Measurements from ENCODE around the gene SGPP2.

Gene SGPP2

DNA sequence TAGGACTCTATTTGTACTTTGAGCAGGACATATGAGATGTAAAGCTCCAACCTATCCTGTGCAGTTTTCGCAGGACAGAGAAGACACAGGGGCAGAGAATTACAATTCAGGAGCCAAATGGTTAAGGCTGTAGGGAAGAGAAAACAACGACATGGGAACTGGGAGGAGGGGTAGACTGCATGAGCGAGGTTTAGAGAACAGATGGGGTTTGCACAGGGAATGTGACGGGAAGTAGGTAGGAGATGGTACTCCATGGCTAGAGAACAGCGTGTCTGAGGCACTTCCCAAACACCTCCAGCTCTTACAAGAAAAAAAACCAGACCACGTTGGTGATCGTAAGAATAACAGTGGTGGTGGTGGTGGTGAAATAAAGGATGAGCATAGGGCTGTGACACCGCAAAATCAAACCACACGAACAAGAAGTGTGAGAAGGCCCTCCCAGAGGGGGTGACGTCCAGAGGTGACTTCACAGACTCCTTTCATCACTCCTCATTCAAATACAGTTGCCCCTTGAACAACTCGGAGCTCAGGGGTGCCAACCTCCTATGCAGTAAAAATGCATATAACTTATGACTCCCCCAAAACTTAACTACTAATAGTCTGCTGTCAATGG, 138.9 kb downstream of the SGPP2 start:
- POLR2A ChIA-PET, result no interaction called here
- Histone ChIP-seq H3K4me3 (ENCODE audit: control insufficient read depth in 1 of 7, extremely low read depth in 1 of 7, insufficient read depth in 4 of 7, low read depth in 2 of 7, low read length in 6 of 7) (no peak overlapping the region), H3K9me3 (ENCODE audit: control extremely low read depth in 1 of 5, control insufficient read depth in 4 of 5, insufficient read depth in 2 of 5, low read depth in 1 of 5, low read length in 4 of 5) (no peaks in the 10 kb centered on the region), H3K36me3 (ENCODE audit: control insufficient read depth in 4 of 4, insufficient read depth in 4 of 4, low read length in 3 of 4) (peaks cover 2 to 22% (median 14%) of the 10 kb centered on the region in 4 experiments), H3K4me1 (ENCODE audit: control extremely low read depth in 1 of 4, control insufficient read depth in 4 of 4, insufficient read depth in 4 of 4, low read length in 3 of 4) (no peaks in the 10 kb centered on the region), H3K27me3 (replicated peaks in 2 of 5; ENCODE audit: control insufficient read depth in 4 of 5, insufficient read depth in 5 of 5, low read length in 4 of 5) (peaks cover 0 to 4% (median 0%) of the 10 kb centered on the region in 5 experiments), H3K27ac (ENCODE audit: insufficient read depth in 1 of 2, low read depth in 1 of 2, low read length in 2 of 2, poor library complexity in 1 of 2, severe bottlenecking in 2 of 2) (no peak overlapping the region)
- CTCF ChIA-PET, result interaction anchor here (1.1 to 1.7 kb wide), 2 partner anchors 10 to 245 kb away, joined by 4 to 7 read pairs; no protein-coding TSS in a partner anchor
- no peak for DNase-seq
- WGBS (ENCODE audit: insufficient coverage), result 78% methylated on average over 4 of the region's 11 CpGs

DNA sequence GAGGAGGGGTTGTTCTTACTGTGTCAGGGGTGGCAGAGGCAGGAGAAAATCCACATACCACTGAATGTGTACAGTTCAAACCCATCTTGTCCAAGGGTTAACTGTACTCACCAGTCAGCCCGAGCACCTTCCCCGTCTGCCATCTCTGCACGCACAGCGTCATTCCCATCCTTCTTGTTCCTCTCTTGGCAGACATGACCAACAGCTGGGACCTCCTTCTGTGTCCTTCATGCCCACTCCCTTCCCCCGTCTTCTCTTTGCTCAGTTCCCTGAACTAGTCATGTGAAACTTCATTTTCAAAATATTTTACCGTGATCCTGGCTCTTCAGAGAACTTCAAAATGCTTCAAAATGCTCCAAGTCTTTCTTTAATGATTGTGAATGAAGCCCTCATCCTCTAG, 139.6 kb downstream of the SGPP2 start:
- 93% methylated on average over 5 of the region's 6 CpGs for WGBS (ENCODE audit: insufficient coverage)
- POLR2A ChIA-PET, result no interaction called here
- CTCF ChIA-PET, result interaction anchor here (1.1 to 1.5 kb wide), 2 partner anchors 244 to 246 kb away, joined by 3 to 4 read pairs; no protein-coding TSS in a partner anchor

DNA sequence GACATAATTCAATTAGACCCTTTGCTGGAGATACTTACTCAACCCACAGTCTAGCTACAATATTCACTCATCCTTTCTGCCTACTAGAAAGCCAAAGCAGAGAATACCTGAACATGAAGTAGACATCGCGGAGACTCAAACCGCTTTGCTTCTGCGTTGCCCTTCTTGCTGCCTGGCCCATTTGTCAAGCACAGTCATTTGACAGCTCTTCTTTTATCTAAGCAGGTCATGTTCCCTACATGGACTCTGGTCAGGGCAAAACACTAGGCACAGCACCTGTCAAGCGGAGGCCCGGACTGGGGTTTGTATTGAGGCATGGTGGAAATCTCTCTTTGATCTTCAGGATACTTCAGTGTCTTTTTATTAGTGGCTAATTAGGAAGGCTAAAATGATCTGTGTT, 141.9 kb downstream of the SGPP2 start:
- WGBS (ENCODE audit: insufficient coverage), result 100% methylated on average over 4 of the region's 6 CpGs

More for the DNA sequence above, 139.6 kb downstream of the SGPP2 start:
- Histone ChIP-seq H3K4me1 (ENCODE audit: control extremely low read depth in 1 of 4, control insufficient read depth in 4 of 4, insufficient read depth in 4 of 4, low read length in 3 of 4) (no peaks in the 10 kb centered on the region), H3K4me3 (ENCODE audit: control insufficient read depth in 1 of 7, extremely low read depth in 1 of 7, insufficient read depth in 4 of 7, low read depth in 2 of 7, low read length in 6 of 7) (no peak overlapping the region), H3K36me3 (ENCODE audit: control insufficient read depth in 4 of 4, insufficient read depth in 4 of 4, low read length in 3 of 4) (peaks cover 4 to 25% (median 15%) of the 10 kb centered on the region in 4 experiments), H3K9me3 (ENCODE audit: control extremely low read depth in 1 of 5, control insufficient read depth in 4 of 5, insufficient read depth in 2 of 5, low read depth in 1 of 5, low read length in 4 of 5) (no peaks in the 10 kb centered on the region), H3K27ac (ENCODE audit: insufficient read depth in 1 of 2, low read depth in 1 of 2, low read length in 2 of 2, poor library complexity in 1 of 2, severe bottlenecking in 2 of 2) (no peak overlapping the region), H3K27me3 (replicated peaks in 2 of 5; ENCODE audit: control insufficient read depth in 4 of 5, insufficient read depth in 5 of 5, low read length in 4 of 5) (no peaks in the 10 kb centered on the region)
- no peak for DNase-seq

DNA sequence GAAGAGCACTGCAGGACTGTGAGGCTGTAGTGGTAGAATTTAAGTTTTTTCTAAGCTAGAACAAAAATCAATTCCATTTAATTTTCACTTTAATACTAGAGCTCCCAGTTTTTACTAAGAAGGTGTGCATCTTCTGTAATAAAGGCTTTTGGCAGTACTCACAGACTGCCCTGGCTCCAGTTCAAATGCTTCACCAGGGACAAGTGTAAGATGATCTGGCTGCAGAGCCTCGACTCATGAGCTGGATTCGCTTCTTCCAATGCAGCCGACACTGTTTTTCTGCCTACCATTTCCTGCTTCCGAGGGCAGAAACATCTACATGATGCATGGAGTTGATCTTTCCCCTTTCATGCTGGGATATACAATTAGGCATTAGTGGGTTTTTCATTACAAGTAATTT, 144.5 kb downstream of the SGPP2 start:
- no peak for DNase-seq
- Histone ChIP-seq H3K27me3 (replicated peaks in 2 of 5; ENCODE audit: control insufficient read depth in 4 of 5, insufficient read depth in 5 of 5, low read length in 4 of 5) (no peaks in the 10 kb centered on the region), H3K9me3 (ENCODE audit: control extremely low read depth in 1 of 5, control insufficient read depth in 4 of 5, insufficient read depth in 2 of 5, low read depth in 1 of 5, low read length in 4 of 5) (no peaks in the 10 kb centered on the region), H3K4me3 (ENCODE audit: control insufficient read depth in 1 of 7, extremely low read depth in 1 of 7, insufficient read depth in 4 of 7, low read depth in 2 of 7, low read length in 6 of 7) (no peak overlapping the region), H3K36me3 (ENCODE audit: control insufficient read depth in 4 of 4, insufficient read depth in 4 of 4, low read length in 3 of 4) (peaks cover 6 to 52% (median 25%) of the 10 kb centered on the region in 4 experiments), H3K27ac (ENCODE audit: insufficient read depth in 1 of 2, low read depth in 1 of 2, low read length in 2 of 2, poor library complexity in 1 of 2, severe bottlenecking in 2 of 2) (no peak overlapping the region), H3K4me1 (ENCODE audit: control extremely low read depth in 1 of 4, control insufficient read depth in 4 of 4, insufficient read depth in 4 of 4, low read length in 3 of 4) (peaks cover 0 to 13% (median 11%) of the 10 kb centered on the region in 4 experiments)
- CTCF ChIA-PET, result interaction anchor here (0.7 to 0.9 kb wide), 2 partner anchors 13 to 43 kb away, joined by 3 read pairs; no protein-coding TSS in a partner anchor
- WGBS (ENCODE audit: insufficient coverage), result 93% methylated on average over 4 of the region's 4 CpGs
- POLR2A ChIA-PET, result no interaction called here

More for the DNA sequence above, 141.9 kb downstream of the SGPP2 start:
- H3K4me3 ChIP-seq (ENCODE audit: control insufficient read depth in 1 of 7, extremely low read depth in 1 of 7, insufficient read depth in 4 of 7, low read depth in 2 of 7, low read length in 6 of 7), result no peak overlapping the region
- no peaks in the 10 kb centered on the region for H3K9me3 ChIP-seq (ENCODE audit: control extremely low read depth in 1 of 5, control insufficient read depth in 4 of 5, insufficient read depth in 2 of 5, low read depth in 1 of 5, low read length in 4 of 5)
- CTCF ChIA-PET, result no interaction called here
- peaks cover 6 to 42% (median 19%) of the 10 kb centered on the region in 4 experiments for H3K36me3 ChIP-seq (ENCODE audit: control insufficient read depth in 4 of 4, insufficient read depth in 4 of 4, low read length in 3 of 4)
- H3K27ac ChIP-seq (ENCODE audit: insufficient read depth in 1 of 2, low read depth in 1 of 2, low read length in 2 of 2, poor library complexity in 1 of 2, severe bottlenecking in 2 of 2), result no peak overlapping the region
- POLR2A ChIA-PET, result no interaction called here
- no peaks in the 10 kb centered on the region for H3K27me3 ChIP-seq (replicated peaks in 2 of 5; ENCODE audit: control insufficient read depth in 4 of 5, insufficient read depth in 5 of 5, low read length in 4 of 5)
- H3K4me1 ChIP-seq (ENCODE audit: control extremely low read depth in 1 of 4, control insufficient read depth in 4 of 4, insufficient read depth in 4 of 4, low read length in 3 of 4), result no peaks in the 10 kb centered on the region
- no peak for DNase-seq

DNA sequence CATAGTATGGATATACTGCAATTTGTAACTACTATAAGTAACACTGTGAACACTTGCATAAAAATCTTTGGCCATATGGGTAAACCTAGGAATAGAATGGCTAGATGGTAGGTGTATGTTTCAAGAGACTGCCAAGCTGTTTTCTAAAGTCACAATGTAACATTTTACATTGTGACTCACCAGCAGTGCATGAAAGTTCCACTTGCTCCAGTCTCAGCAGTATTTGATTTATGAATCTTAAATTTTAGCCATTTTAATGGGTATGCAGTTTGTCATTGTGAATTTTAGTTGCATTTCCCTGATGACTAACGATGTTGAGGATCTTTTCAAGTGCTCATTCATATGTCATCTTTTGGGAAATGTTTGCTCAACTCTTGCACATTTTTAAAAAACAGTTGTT, 145.5 kb downstream of the SGPP2 start:
- POLR2A ChIA-PET, result no interaction called here
- Histone ChIP-seq H3K36me3 (ENCODE audit: control insufficient read depth in 4 of 4, insufficient read depth in 4 of 4, low read length in 3 of 4) (peaks cover 6 to 52% (median 25%) of the 10 kb centered on the region in 4 experiments), H3K27ac (ENCODE audit: insufficient read depth in 1 of 2, low read depth in 1 of 2, low read length in 2 of 2, poor library complexity in 1 of 2, severe bottlenecking in 2 of 2) (no peak overlapping the region), H3K4me3 (ENCODE audit: control insufficient read depth in 1 of 7, extremely low read depth in 1 of 7, insufficient read depth in 4 of 7, low read depth in 2 of 7, low read length in 6 of 7) (no peak overlapping the region), H3K27me3 (replicated peaks in 2 of 5; ENCODE audit: control insufficient read depth in 4 of 5, insufficient read depth in 5 of 5, low read length in 4 of 5) (no peaks in the 10 kb centered on the region), H3K4me1 (ENCODE audit: control extremely low read depth in 1 of 4, control insufficient read depth in 4 of 4, insufficient read depth in 4 of 4, low read length in 3 of 4) (peaks cover 0 to 13% (median 11%) of the 10 kb centered on the region in 4 experiments), H3K9me3 (ENCODE audit: control extremely low read depth in 1 of 5, control insufficient read depth in 4 of 5, insufficient read depth in 2 of 5, low read depth in 1 of 5, low read length in 4 of 5) (no peaks in the 10 kb centered on the region)
- DNase-seq, result no peak
- CTCF ChIA-PET, result interaction anchor here (0.7 to 1.3 kb wide), 4 partner anchors 8 to 209 kb away, joined by 3 to 9 read pairs (median 4); no protein-coding TSS in a partner anchor
- no CpG with 5 or more reads among the region's 1 CpG for WGBS (ENCODE audit: insufficient coverage)

DNA sequence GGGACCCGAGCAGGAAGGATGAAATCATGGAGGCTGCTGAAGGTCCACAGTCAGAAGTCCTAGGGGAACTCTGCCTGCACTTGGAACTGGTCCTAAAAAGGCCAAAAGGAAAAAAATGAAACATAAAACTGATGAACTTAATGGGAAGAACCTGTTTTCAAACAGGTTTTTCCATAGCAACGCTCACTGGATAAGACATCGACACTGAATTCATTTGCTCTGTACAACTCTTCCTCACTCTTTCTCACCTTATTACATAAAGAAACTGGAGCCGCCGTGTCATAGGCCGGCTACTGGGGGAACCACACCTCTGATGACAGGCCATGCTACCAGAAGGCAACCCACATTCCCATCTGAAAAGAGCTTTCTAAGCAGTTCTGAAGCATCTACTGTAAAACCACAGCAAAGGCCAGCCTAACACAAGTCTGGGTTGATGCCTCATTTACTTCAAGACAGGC, 147.9 kb downstream of the SGPP2 start:
- no peaks in the 10 kb centered on the region for H3K9me3 ChIP-seq (ENCODE audit: control extremely low read depth in 1 of 5, control insufficient read depth in 4 of 5, insufficient read depth in 2 of 5, low read depth in 1 of 5, low read length in 4 of 5)
- H3K4me3 ChIP-seq (ENCODE audit: control insufficient read depth in 1 of 7, extremely low read depth in 1 of 7, insufficient read depth in 4 of 7, low read depth in 2 of 7, low read length in 6 of 7), result no peak overlapping the region
- ChIA-PET POLR2A (interaction anchor here (0.6 to 0.9 kb wide), 2 partner anchors 16 to 326 kb away, joined by 3 read pairs; no protein-coding TSS in a partner anchor), CTCF (interaction anchor here (0.5 to 1.7 kb wide), 2 partner anchors 83 to 252 kb away, joined by 3 to 4 read pairs; a partner anchor contains a TSS)
- H3K36me3 ChIP-seq (ENCODE audit: control insufficient read depth in 4 of 4, insufficient read depth in 4 of 4, low read length in 3 of 4), result peaks cover 6 to 51% (median 15%) of the 10 kb centered on the region in 4 experiments
- H3K27me3 ChIP-seq (replicated peaks in 2 of 5; ENCODE audit: control insufficient read depth in 4 of 5, insufficient read depth in 5 of 5, low read length in 4 of 5), result no peaks in the 10 kb centered on the region
- DNase-seq, result no peak
- H3K4me1 ChIP-seq (ENCODE audit: control extremely low read depth in 1 of 4, control insufficient read depth in 4 of 4, insufficient read depth in 4 of 4, low read length in 3 of 4), result peaks cover 0 to 13% (median 11%) of the 10 kb centered on the region in 4 experiments
- 97% methylated on average over 6 of the region's 6 CpGs for WGBS (ENCODE audit: insufficient coverage)
- peak overlapping the region; percentile 34 to 55 for H3K27ac ChIP-seq (ENCODE audit: insufficient read depth in 1 of 2, low read depth in 1 of 2, low read length in 2 of 2, poor library complexity in 1 of 2, severe bottlenecking in 2 of 2)

DNA sequence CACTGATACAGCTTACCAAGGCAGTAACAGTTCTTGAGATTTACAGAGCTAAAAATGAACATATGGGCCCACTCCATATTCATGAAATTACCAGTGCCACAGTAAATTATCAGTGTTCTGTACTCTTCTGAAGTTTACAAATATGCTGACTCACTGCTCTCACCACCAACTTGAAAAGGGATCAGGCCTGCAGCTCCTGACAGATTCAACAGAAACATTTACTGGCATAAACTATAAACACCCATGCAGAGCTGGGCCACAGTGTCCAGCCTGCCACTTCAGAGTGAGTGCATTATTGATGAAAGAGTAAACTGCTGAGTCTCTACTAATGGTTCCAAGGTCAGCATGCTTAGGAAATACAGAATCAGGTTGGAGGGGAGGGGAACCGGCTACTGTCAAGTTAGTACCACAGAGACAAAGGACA, 148.4 kb downstream of the SGPP2 start:
- H3K27ac ChIP-seq (ENCODE audit: insufficient read depth in 1 of 2, low read depth in 1 of 2, low read length in 2 of 2, poor library complexity in 1 of 2, severe bottlenecking in 2 of 2), result peak overlapping the region; percentile 47 to 55
- no CpG with 5 or more reads among the region's 1 CpG for WGBS (ENCODE audit: insufficient coverage)
- H3K4me3 ChIP-seq (ENCODE audit: control insufficient read depth in 1 of 7, extremely low read depth in 1 of 7, insufficient read depth in 4 of 7, low read depth in 2 of 7, low read length in 6 of 7), result no peak overlapping the region
- H3K9me3 ChIP-seq (ENCODE audit: control extremely low read depth in 1 of 5, control insufficient read depth in 4 of 5, insufficient read depth in 2 of 5, low read depth in 1 of 5, low read length in 4 of 5), result no peaks in the 10 kb centered on the region
- ChIA-PET POLR2A (interaction anchor here (0.6 to 0.9 kb wide), 2 partner anchors 16 to 327 kb away, joined by 3 read pairs; no protein-coding TSS in a partner anchor), CTCF (interaction anchor here (0.5 to 2.3 kb wide), 3 partner anchors 83 to 254 kb away, joined by 3 to 9 read pairs (median 4); a partner anchor contains a TSS)
- H3K36me3 ChIP-seq (ENCODE audit: control insufficient read depth in 4 of 4, insufficient read depth in 4 of 4, low read length in 3 of 4), result peaks cover 6 to 46% (median 14%) of the 10 kb centered on the region in 4 experiments
- H3K27me3 ChIP-seq (replicated peaks in 2 of 5; ENCODE audit: control insufficient read depth in 4 of 5, insufficient read depth in 5 of 5, low read length in 4 of 5), result no peaks in the 10 kb centered on the region
- peak; percentile 35 to 85 (median 79) for DNase-seq
- peaks cover 0 to 13% (median 11%) of the 10 kb centered on the region in 4 experiments for H3K4me1 ChIP-seq (ENCODE audit: control extremely low read depth in 1 of 4, control insufficient read depth in 4 of 4, insufficient read depth in 4 of 4, low read length in 3 of 4)
